ENCODE measurements around the gene ITGA8. TPM values are rescaled to one million over a fixed set of nuclear protein-coding genes. Genes with fewer than 3 reads are reported as not detected.

Gene ITGA8
- total and polyA plus RNA-seq, 9 of the 15 experiments (the other 6 are each of a cell fraction or from before 2014, with no cell fraction given) = 0.01 to 0.07 (median 0.04) TPM; not detected in 5

GRCh38 chr10:15759265-15759664 is 39.5 kb upstream of the ITGA8 start:
- Histone ChIP-seq H3K9me1 (ENCODE audit: control insufficient read depth, insufficient read depth, low read length) (no peaks in the 10 kb centered on the region), H3K4me1 (replicated peaks in 1 of 2; ENCODE audit: control insufficient read depth in 2 of 2, insufficient read depth in 2 of 2, low read length in 2 of 2) (peaks cover 0 to under 1% of the 10 kb centered on the region in 2 experiments; a peak in 1 of 5 replicates), H3K36me3 (ENCODE audit: control insufficient read depth, insufficient read depth, low read length) (no peaks in the 10 kb centered on the region), H3K9ac (ENCODE audit: insufficient read depth in 1 of 2, low read depth in 2 of 2, low read length in 2 of 2) (no peak overlapping the region), H3K27me3 (ENCODE audit: control insufficient read depth in 2 of 2, insufficient read depth in 2 of 2, low read length in 2 of 2) (no peaks in the 10 kb centered on the region), H3K79me2 (ENCODE audit: control insufficient read depth, insufficient read depth, low read length) (no peaks in the 10 kb centered on the region), H2AFZ (ENCODE audit: low read depth, low read length) (peak overlapping the region; percentile 16; the same call in 1 of the 2 replicates), H4K20me1 (replicated peaks; ENCODE audit: control insufficient read depth, insufficient read depth, low read length) (no peaks in the 10 kb centered on the region), H3K4me2 (ENCODE audit: insufficient read depth, low read length) (no peak overlapping the region), H3K4me3 (no peak overlapping the region), H3K9me3 (replicated peaks; ENCODE audit: control insufficient read depth, insufficient read depth, low read depth, low read length) (no peaks in the 10 kb centered on the region), H3K27ac (ENCODE audit: extremely low read depth, low read depth, low read length) (no peak overlapping the region)
- FAIRE-seq (no peak), DNase-seq (ENCODE audit: extremely low read depth in 1 of 4, low spot score in 3 of 4) (no peak), ATAC-seq (no peak)
- intact Hi-C loops (cut with micrococcal nuclease) (no loop called here), in situ Hi-C loops (cut with MboI) (no loop called here)
- ChIA-PET CTCF (ENCODE audit: low intra/inter-chr PET ratio) (no interaction called here), POLR2A (no interaction called here)
- BruUV-seq (replicated peaks) = no TSS peak
- TF ChIP-seq TAF15 (IDR thresholded peaks at IDR 0.05; ENCODE audit: low read depth, low read length) (no peak), TCF3 (CRISPR knock-in tag; IDR thresholded peaks at IDR 0.05) (no peak), ZC3H4 (CRISPR knock-in tag; IDR thresholded peaks at IDR 0.05; ENCODE audit: borderline replicate concordance) (no peak), RBBP5 (IDR thresholded peaks at IDR 0.05; ENCODE audit: borderline replicate concordance, insufficient read depth, low read length, poor library complexity, severe bottlenecking) (no peak), KDM5B (IDR thresholded peaks at IDR 0.05; ENCODE audit: insufficient replicate concordance, low read depth, low read length) (no peak), HNRNPH1 (optimal IDR thresholded peaks at IDR 0.05; ENCODE audit: low read depth, low read length) (no peak), ARHGAP35 (IDR thresholded peaks at IDR 0.05; ENCODE audit: partially characterized antibody) (no peak), TFAP4 (CRISPR knock-in tag; IDR thresholded peaks at IDR 0.05; ENCODE audit: borderline replicate concordance) (no peak), ZBTB40 (IDR thresholded peaks at IDR 0.05) (no peak), ZBTB40 (CRISPR knock-in tag; IDR thresholded peaks at IDR 0.05) (no peak), FOXM1 (IDR thresholded peaks at IDR 0.05; ENCODE audit: low read depth) (no peak), FOXM1 (CRISPR knock-in tag; IDR thresholded peaks at IDR 0.05; ENCODE audit: low read depth) (no peak)
